Liver (tissue), 9 donors: ENCODE data around the gene TESK2. TPM values are rescaled to one million over a fixed set of nuclear protein-coding genes. Genes with fewer than 3 reads are reported as not detected.
"Not testable (repeated sequence)": the region's sequence is repeated elsewhere in the genome, so short reads cannot be mapped to it uniquely, and the experiment has no call there.

ENCODE experiments used
- DNase-seq: peaks from one replicate; pipeline ENCODE4 v3.0.0-alpha.2; 2017; ENCODE audit warnings: low spot score
- H3K27ac ChIP-seq, 2 donors: one replicate each; pipeline ENCODE4 v1.7.0; 2013; ENCODE audit warnings: inconsistent platforms in 2 of 2, low read length in 2 of 2, control low read depth in 1 of 2, low read depth in 1 of 2, mild to moderate bottlenecking in 1 of 2
- H3K27me3 ChIP-seq, 4 donors: one replicate each; pipeline versions ENCODE4 v1.6.1 to v1.7.0; 2013; ENCODE audit warnings: low read length in 3 of 4, inconsistent platforms in 1 of 4, mild to moderate bottlenecking in 1 of 4, moderate library complexity in 1 of 4; ENCODE audit not compliant: control insufficient read depth in 4 of 4, insufficient read depth in 4 of 4
- H3K36me3 ChIP-seq, 4 donors: one replicate each; pipeline versions ENCODE4 v1.6.1 to v1.7.0; 2013; ENCODE audit warnings: low read length in 3 of 4, mild to moderate bottlenecking in 3 of 4, low read depth in 1 of 4, moderate library complexity in 1 of 4; ENCODE audit not compliant: control insufficient read depth in 4 of 4, insufficient read depth in 3 of 4
- H3K4me1 ChIP-seq, 4 donors: one replicate each; pipeline versions ENCODE4 v1.6.1 to v1.7.0; 2013; ENCODE audit warnings: low read length in 3 of 4, mild to moderate bottlenecking in 3 of 4, moderate library complexity in 1 of 4; ENCODE audit not compliant: control insufficient read depth in 4 of 4, insufficient read depth in 4 of 4
- H3K4me3 ChIP-seq, 3 donors: one replicate each; pipeline versions ENCODE4 v1.6.1 to v1.7.0; 2013; ENCODE audit warnings: low read length in 3 of 3, control low read depth in 1 of 3, low read depth in 1 of 3, mild to moderate bottlenecking in 1 of 3
- H3K9ac ChIP-seq, 2 donors: one replicate each; pipeline ENCODE4 v1.7.0; 2013; ENCODE audit warnings: low read length in 2 of 2, mild to moderate bottlenecking in 2 of 2, moderate library complexity in 2 of 2, control low read depth in 1 of 2, low read depth in 1 of 2
- H3K9me3 ChIP-seq, 4 donors: one replicate each; pipeline versions ENCODE4 v1.6.1 to v1.7.0; 2013; ENCODE audit warnings: low read length in 3 of 4; ENCODE audit not compliant: control insufficient read depth in 4 of 4
- ATF3 ChIP-seq: IDR thresholded peaks from 2 replicates; pipeline ENCODE4 v1.6.1; 2016; ENCODE audit warnings: antibody characterized with exemption
- EGR1 ChIP-seq, 2 donors: IDR thresholded peaks; 2 replicates each; pipeline ENCODE4 v1.6.1; 2016 to 2018; ENCODE audit warnings: antibody characterized with exemption in 2 of 2, low read depth in 2 of 2
- FOXA1 ChIP-seq: IDR thresholded peaks from 2 replicates; pipeline ENCODE4 v1.6.1; 2016; ENCODE audit warnings: antibody characterized with exemption
- FOXA2 ChIP-seq: IDR thresholded peaks from 2 replicates; pipeline ENCODE4 v1.6.1; 2016; ENCODE audit warnings: antibody characterized with exemption
- GABPA ChIP-seq, 2 donors: IDR thresholded peaks in 1 of 2; conservative IDR thresholded peaks in 1 of 2; 2 replicates each; pipeline ENCODE4 v1.6.1; 2016; ENCODE audit warnings: antibody characterized with exemption in 2 of 2, mild to moderate bottlenecking in 1 of 2, moderate library complexity in 1 of 2
- HNF4A ChIP-seq, 2 donors: conservative IDR thresholded peaks; 2 replicates each; pipeline ENCODE4 v1.6.1; 2016; ENCODE audit warnings: antibody characterized with exemption in 2 of 2, mild to moderate bottlenecking in 2 of 2
- HNF4G ChIP-seq: IDR thresholded peaks from 2 replicates; pipeline ENCODE4 v1.6.1; 2016; ENCODE audit warnings: antibody characterized with exemption
- JUND ChIP-seq, 2 donors: IDR thresholded peaks; 2 replicates each; pipeline ENCODE4 v1.6.1; 2016; ENCODE audit warnings: antibody characterized with exemption in 2 of 2
- NR2F2 ChIP-seq: IDR thresholded peaks from 2 replicates; pipeline ENCODE4 v1.6.1; 2016; ENCODE audit warnings: antibody characterized with exemption
- RAD21 ChIP-seq, 2 donors: IDR thresholded peaks; 2 replicates each; pipeline ENCODE4 v1.6.1; 2016; ENCODE audit warnings: antibody characterized with exemption in 2 of 2, mild to moderate bottlenecking in 2 of 2
- REST ChIP-seq: IDR thresholded peaks from 2 replicates; pipeline ENCODE4 v1.6.1; 2016; ENCODE audit warnings: antibody characterized with exemption, mild to moderate bottlenecking
- RXRA ChIP-seq, 2 donors: IDR thresholded peaks; 2 replicates each; pipeline ENCODE4 v1.6.1; 2017 to 2018; ENCODE audit warnings: antibody characterized with exemption in 2 of 2, mild to moderate bottlenecking in 1 of 2
- SP1 ChIP-seq: IDR thresholded peaks from 2 replicates; pipeline ENCODE4 v1.6.1; 2018; ENCODE audit warnings: antibody characterized with exemption, mild to moderate bottlenecking
- TAF1 ChIP-seq: conservative IDR thresholded peaks from 2 replicates; pipeline ENCODE4 v1.6.1; 2016; ENCODE audit warnings: antibody characterized with exemption, mild to moderate bottlenecking
- YY1 ChIP-seq: IDR thresholded peaks from 2 replicates; pipeline ENCODE4 v1.6.1; 2016; ENCODE audit warnings: antibody characterized with exemption, mild to moderate bottlenecking
- ZBTB33 ChIP-seq: IDR thresholded peaks from 2 replicates; pipeline ENCODE4 v1.6.1; 2016; ENCODE audit warnings: antibody characterized with exemption
- WGBS: extraction: QIAGEN DNeasy Blood & Tissue Kit; methylation state at CpG from one replicate; pipeline ENCODE4 v1.1.7; 2013; 5-methylcytosine and 5-hydroxymethylcytosine counted together
- polyA plus RNA-seq, 2 donors: library from polyadenylated mRNA; stranded (reverse) in 1 of 2; unstranded in 1 of 2; fragments of 200-250 nt in 1 of 2; fragments of >200 nt in 1 of 2; fragmentation: Nextera tagmentation in 1 of 2; extraction: Ambion mirVana in 1 of 2; gene quantifications; one replicate each; pipeline versions ENCODE4 v1.2.1 to v1.2.3, GENCODE V29; 2013 to 2015
- total RNA-seq, 2 donors: library from RNA; depleted of rRNA; stranded (reverse); fragments of >200 nt; gene quantifications; one replicate each; pipeline ENCODE4 v1.2.3, GENCODE V29; 2014
- TF ChIP-seq, protein P1 (sequence below): fragments of 150-350 bp; IDR thresholded peaks from 2 replicates; pipeline ENCODE4 v1.5.1; 2017; ENCODE audit warnings: improper control_type of control experiment, low read depth, low read length; ENCODE audit not compliant: missing input control
- TF ChIP-seq, protein P2 (sequence below): IDR thresholded peaks from 2 replicates; pipeline ENCODE4 v1.6.1; 2016; ENCODE audit warnings: antibody characterized with exemption
- donor health status: healthy.
- donor health status: healthy.
- donor health status: healthy.
- donor health status: healthy.
- donor health status: healthy.

The TESK2 gene
- total and polyA plus RNA-seq, 4 donors, result 2.4 to 8.2 (median 5.2) TPM

DNA sequence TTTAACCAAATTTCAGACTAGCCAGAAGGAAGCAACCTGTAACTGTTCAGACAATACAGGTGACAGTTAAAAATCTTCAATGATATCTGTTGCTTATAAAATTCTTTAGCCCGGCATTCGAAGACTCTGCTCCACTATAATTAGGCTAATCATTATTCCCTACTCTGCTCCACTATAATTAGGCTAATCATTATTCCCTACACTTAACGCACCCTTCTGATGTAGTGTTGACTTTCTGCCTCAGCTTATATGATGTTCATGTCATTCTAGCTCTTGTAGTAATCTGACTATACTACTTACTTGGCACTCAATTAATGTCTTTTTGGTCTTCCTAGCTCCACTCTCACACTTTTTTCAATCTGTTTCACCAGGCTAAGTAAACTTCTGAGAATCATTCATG is 13.3 kb downstream of the TESK2 start:
- Histone ChIP-seq H3K36me3 (no peaks in the 10 kb centered on the region), H3K9ac (no peak overlapping the region), H3K4me1 (peaks cover 0 to 2% (median 0%) of the 10 kb centered on the region in 4 donors), H3K27me3 (no peaks in the 10 kb centered on the region), H3K27ac (no peak overlapping the region), H3K9me3 (no peaks in the 10 kb centered on the region), H3K4me3 (no peak overlapping the region)
- TF ChIP-seq RXRA (IDR thresholded peaks at IDR 0.05) (no peak), TAF1 (no peak), ZBTB33 (no peak), FOXA1 (no peak)
- WGBS, result 96% methylated on average over 3 of the region's 3 CpGs
- DNase-seq, result no peak

- not testable (repeated sequence) for DNase-seq, H3K27me3 ChIP-seq, H3K36me3 ChIP-seq, H3K9me3 ChIP-seq, H3K4me1 ChIP-seq, H3K4me3 ChIP-seq, H3K27ac ChIP-seq, H3K9ac ChIP-seq
- WGBS, result 99% methylated on average over 6 of the region's 6 CpGs
These were observed 16.8 kb downstream of the TESK2 start for GRCh38 chr1:45474194-45474593.

DNA sequence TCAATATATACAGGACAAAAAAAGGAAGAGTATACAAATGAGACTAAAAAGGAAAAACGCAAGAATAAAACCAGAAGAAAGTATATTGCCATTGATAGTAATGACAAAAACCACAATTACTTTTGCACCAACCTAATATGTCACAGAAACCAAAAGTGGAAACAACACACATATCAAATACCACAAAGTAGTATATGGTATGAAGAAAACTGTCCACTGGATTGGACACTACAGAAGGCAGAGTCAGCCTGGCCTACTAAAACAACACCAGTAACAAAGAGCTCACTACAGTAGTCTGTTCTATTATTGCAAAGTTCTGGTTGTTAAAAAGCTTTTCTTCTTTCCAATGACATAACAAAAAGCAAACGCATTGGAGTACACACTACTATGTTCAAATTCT is 17.7 kb downstream of the TESK2 start:
- TF ChIP-seq EGR1 (IDR thresholded peaks at IDR 0.05; ENCODE audit: low read depth in 2 of 2) (no peak), TAF1 (no peak), FOXA1 (no peak), FOXA2 (no peak), YY1 (no peak), REST (no peak), ATF3 (no peak), ZBTB33 (no peak), RXRA (IDR thresholded peaks at IDR 0.05) (no peak), GABPA (IDR thresholded peaks at IDR 0.05 in 1 of 2, conservative IDR thresholded peaks at IDR 0.05 in 1 of 2) (no peak), HNF4G (no peak), HNF4A (conservative IDR thresholded peaks at IDR 0.05) (no peak), NR2F2 (no peak), RAD21 (IDR thresholded peaks at IDR 0.05) (no peak), JUND (IDR thresholded peaks at IDR 0.05) (no peak), SP1 (no peak)
- TF ChIP-seq, protein P1, sequence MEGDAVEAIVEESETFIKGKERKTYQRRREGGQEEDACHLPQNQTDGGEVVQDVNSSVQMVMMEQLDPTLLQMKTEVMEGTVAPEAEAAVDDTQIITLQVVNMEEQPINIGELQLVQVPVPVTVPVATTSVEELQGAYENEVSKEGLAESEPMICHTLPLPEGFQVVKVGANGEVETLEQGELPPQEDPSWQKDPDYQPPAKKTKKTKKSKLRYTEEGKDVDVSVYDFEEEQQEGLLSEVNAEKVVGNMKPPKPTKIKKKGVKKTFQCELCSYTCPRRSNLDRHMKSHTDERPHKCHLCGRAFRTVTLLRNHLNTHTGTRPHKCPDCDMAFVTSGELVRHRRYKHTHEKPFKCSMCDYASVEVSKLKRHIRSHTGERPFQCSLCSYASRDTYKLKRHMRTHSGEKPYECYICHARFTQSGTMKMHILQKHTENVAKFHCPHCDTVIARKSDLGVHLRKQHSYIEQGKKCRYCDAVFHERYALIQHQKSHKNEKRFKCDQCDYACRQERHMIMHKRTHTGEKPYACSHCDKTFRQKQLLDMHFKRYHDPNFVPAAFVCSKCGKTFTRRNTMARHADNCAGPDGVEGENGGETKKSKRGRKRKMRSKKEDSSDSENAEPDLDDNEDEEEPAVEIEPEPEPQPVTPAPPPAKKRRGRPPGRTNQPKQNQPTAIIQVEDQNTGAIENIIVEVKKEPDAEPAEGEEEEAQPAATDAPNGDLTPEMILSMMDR, result no peak
- TF ChIP-seq, protein P2, sequence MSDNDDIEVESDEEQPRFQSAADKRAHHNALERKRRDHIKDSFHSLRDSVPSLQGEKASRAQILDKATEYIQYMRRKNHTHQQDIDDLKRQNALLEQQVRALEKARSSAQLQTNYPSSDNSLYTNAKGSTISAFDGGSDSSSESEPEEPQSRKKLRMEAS, result no peak
- Histone ChIP-seq H3K9me3 (no peaks in the 10 kb centered on the region), H3K27ac (no peak overlapping the region), H3K36me3 (no peaks in the 10 kb centered on the region), H3K4me1 (no peaks in the 10 kb centered on the region), H3K9ac (no peak overlapping the region), H3K4me3 (no peak overlapping the region), H3K27me3 (no peaks in the 10 kb centered on the region)
- DNase-seq, result no peak
- WGBS, result 92% methylated on average over 2 of the region's 2 CpGs
